Measurements from ENCODE around the gene CELSR3. TPM values are rescaled to one million over a fixed set of nuclear protein-coding genes. Genes with fewer than 3 reads are reported as not detected.

Gene CELSR3
- total RNA-seq, 1 experiment from 2014 or later, result 35.4 TPM

GRCh38 chr3:48681974-48682610, 19.4 kb upstream of the CELSR3 start:
- intact Hi-C loops (cut with micrococcal nuclease; ENCODE audit: unreplicated experiment), result loop anchor here (10.0 kb wide), 1 partner anchor 273 kb away; no protein-coding TSS in a partner anchor
- DNase-seq, result no peak
- Histone ChIP-seq H3K9me3 (no peaks in the 10 kb centered on the region), H3K36me3 (ENCODE audit: control insufficient read depth, insufficient read depth, low read length) (peaks cover 9% of the 10 kb centered on the region), H3K27me3 (replicated peaks; ENCODE audit: control insufficient read depth, insufficient read depth, low read length) (no peaks in the 10 kb centered on the region), H3K4me1 (peaks cover 7% of the 10 kb centered on the region), H3K4me3 (ENCODE audit: low read depth, low read length) (no peak overlapping the region)
- BruUV-seq (replicated peaks), result no TSS peak
- H3K4me3 Mint-ChIP-seq (ENCODE audit: unreplicated experiment), result no peak overlapping the region
- TF ChIP-seq CTCF (IDR thresholded peaks at IDR 0.05; ENCODE audit: insufficient read depth in 1 of 2, low read depth in 1 of 2, low read length in 1 of 2, severe bottlenecking in 1 of 2, unreplicated experiment in 1 of 2), result no peak
- POLR2A ChIA-PET, result no interaction called here
- H3K4me1 Mint-ChIP-seq (ENCODE audit: low read depth, unreplicated experiment), result peaks cover 14% of the 10 kb centered on the region
- no peaks in the 10 kb centered on the region for H3K27me3 Mint-ChIP-seq (ENCODE audit: insufficient read depth, unreplicated experiment)
- no peak overlapping the region for H3K27ac Mint-ChIP-seq (ENCODE audit: unreplicated experiment)
- no peaks in the 10 kb centered on the region for H3K9me3 Mint-ChIP-seq (ENCODE audit: unreplicated experiment)
- CTCF ChIA-PET, result interaction anchor here (0.6 kb wide), 1 partner anchor 8 kb away, joined by 3 read pairs; no protein-coding TSS in a partner anchor
- H3K36me3 Mint-ChIP-seq (ENCODE audit: insufficient read depth, unreplicated experiment), result peaks cover 56% of the 10 kb centered on the region

GRCh38 chr3:48681541-48681880, 18.8 kb upstream of the CELSR3 start:
- no peaks in the 10 kb centered on the region for H3K27me3 ChIP-seq (replicated peaks; ENCODE audit: control insufficient read depth, insufficient read depth, low read length)
- intact Hi-C loops (cut with micrococcal nuclease; ENCODE audit: unreplicated experiment), result loop anchor here (10.0 kb wide), 1 partner anchor 273 kb away; no protein-coding TSS in a partner anchor
- no peak overlapping the region for H3K4me3 Mint-ChIP-seq (ENCODE audit: unreplicated experiment)
- DNase-seq, result no peak
- no TSS peak for BruUV-seq (replicated peaks)
- no peaks in the 10 kb centered on the region for H3K27me3 Mint-ChIP-seq (ENCODE audit: insufficient read depth, unreplicated experiment)
- ChIA-PET POLR2A (no interaction called here), CTCF (no interaction called here)
- H3K27ac Mint-ChIP-seq (ENCODE audit: unreplicated experiment), result no peak overlapping the region
- H3K4me3 ChIP-seq (ENCODE audit: low read depth, low read length), result no peak overlapping the region
- H3K9me3 ChIP-seq, result no peaks in the 10 kb centered on the region
- H3K4me1 ChIP-seq, result peaks cover 7% of the 10 kb centered on the region
- no peaks in the 10 kb centered on the region for H3K9me3 Mint-ChIP-seq (ENCODE audit: unreplicated experiment)
- TF ChIP-seq CTCF (IDR thresholded peaks at IDR 0.05; ENCODE audit: insufficient read depth in 1 of 2, low read depth in 1 of 2, low read length in 1 of 2, severe bottlenecking in 1 of 2, unreplicated experiment in 1 of 2), result no peak
- H3K36me3 ChIP-seq (ENCODE audit: control insufficient read depth, insufficient read depth, low read length), result peaks cover 9% of the 10 kb centered on the region
- peaks cover 14% of the 10 kb centered on the region for H3K4me1 Mint-ChIP-seq (ENCODE audit: low read depth, unreplicated experiment)
- H3K36me3 Mint-ChIP-seq (ENCODE audit: insufficient read depth, unreplicated experiment), result peaks cover 51% of the 10 kb centered on the region

- no peak overlapping the region for H3K4me3 Mint-ChIP-seq (ENCODE audit: unreplicated experiment)
- peaks cover 51% of the 10 kb centered on the region for H3K36me3 Mint-ChIP-seq (ENCODE audit: insufficient read depth, unreplicated experiment)
Measured at GRCh38 chr3:48680811-48681540, 18.3 kb upstream of the CELSR3 start.

More at GRCh38 chr3:48680811-48681540, 18.3 kb upstream of the CELSR3 start:
- ChIA-PET POLR2A (no interaction called here), CTCF (no interaction called here)
- no peaks in the 10 kb centered on the region for H3K27me3 ChIP-seq (replicated peaks; ENCODE audit: control insufficient read depth, insufficient read depth, low read length)
- no TSS peak for BruUV-seq (replicated peaks)
- intact Hi-C loops (cut with micrococcal nuclease; ENCODE audit: unreplicated experiment), result loop anchor here (10.0 kb wide), 1 partner anchor 274 kb away; no protein-coding TSS in a partner anchor
- Mint-ChIP-seq H3K27me3 (ENCODE audit: insufficient read depth, unreplicated experiment) (no peaks in the 10 kb centered on the region), H3K4me1 (ENCODE audit: low read depth, unreplicated experiment) (peaks cover 14% of the 10 kb centered on the region), H3K27ac (ENCODE audit: unreplicated experiment) (no peak overlapping the region), H3K9me3 (ENCODE audit: unreplicated experiment) (no peaks in the 10 kb centered on the region)
- H3K9me3 ChIP-seq, result no peaks in the 10 kb centered on the region
- H3K4me1 ChIP-seq, result peaks cover 7% of the 10 kb centered on the region
- H3K36me3 ChIP-seq (ENCODE audit: control insufficient read depth, insufficient read depth, low read length), result peaks cover 9% of the 10 kb centered on the region
- no peak for DNase-seq
- no peak for TF ChIP-seq CTCF (IDR thresholded peaks at IDR 0.05; ENCODE audit: insufficient read depth in 1 of 2, low read depth in 1 of 2, low read length in 1 of 2, severe bottlenecking in 1 of 2, unreplicated experiment in 1 of 2)
- no peak overlapping the region for H3K4me3 ChIP-seq (ENCODE audit: low read depth, low read length)

Data from Caco-2 (cell line).